Activated naive CD8-positive, alpha-beta T cell treated with anti-CD3 and anti-CD28 coated beads, Interleukin-2, amount 50 U/mL, for 24 hours (primary cell): Measurements from ENCODE around the gene CYP4V2.

ENCODE experiments used
- ATAC-seq: fragments of 150-1000 bp; cut with Tn5 transposase; one replicate; pipeline ENCODE4 v1.10.0; 2021
- DNase-seq: peaks from one replicate; pipeline ENCODE4 v3.0.0; 2021
- H3K27ac Mint-ChIP-seq: one replicate; pipeline ENCODE4 v1.8.0; 2021; ENCODE audit warnings: mild to moderate bottlenecking, mixed read lengths
- H3K27me3 Mint-ChIP-seq: one replicate; pipeline ENCODE4 v1.8.0; 2021; ENCODE audit warnings: mixed read lengths
- H3K36me3 Mint-ChIP-seq: one replicate; pipeline ENCODE4 v1.8.0; 2021; ENCODE audit warnings: low read depth, mixed read lengths
- H3K4me1 Mint-ChIP-seq: one replicate; pipeline ENCODE4 v1.8.0; 2021; ENCODE audit warnings: mixed read lengths
- H3K4me3 Mint-ChIP-seq: one replicate; pipeline ENCODE4 v1.8.0; 2021; ENCODE audit warnings: mild to moderate bottlenecking, moderate library complexity, mixed read lengths
- H3K9me3 Mint-ChIP-seq: one replicate; pipeline ENCODE4 v1.8.0; 2021; ENCODE audit warnings: mixed read lengths

CYP4V2 gene

GRCh38 chr4:186201535-186202230 lies 10.3 kb downstream of the CYP4V2 start:
- DNase-seq (peak; percentile 43), ATAC-seq (peak; percentile 91)
- peaks cover 6% of the 10 kb centered on the region for H3K4me1 Mint-ChIP-seq
- no peak overlapping the region for H3K4me3 Mint-ChIP-seq
- H3K36me3 Mint-ChIP-seq, result peaks cover 6% of the 10 kb centered on the region
- no peak overlapping the region for H3K27ac Mint-ChIP-seq
- H3K9me3 Mint-ChIP-seq, result no peaks in the 10 kb centered on the region
- H3K27me3 Mint-ChIP-seq, result no peaks in the 10 kb centered on the region

- Mint-ChIP-seq H3K9me3 (no peaks in the 10 kb centered on the region), H3K4me1 (peaks cover 6% of the 10 kb centered on the region), H3K27ac (peak overlapping the region; percentile 44), H3K4me3 (no peak overlapping the region), H3K36me3 (peaks cover 1% of the 10 kb centered on the region), H3K27me3 (no peaks in the 10 kb centered on the region)
- ATAC-seq (no peak), DNase-seq (no peak)
Measured at GRCh38 chr4:186202490-186203140, 11.2 kb downstream of the CYP4V2 start.

DNA sequence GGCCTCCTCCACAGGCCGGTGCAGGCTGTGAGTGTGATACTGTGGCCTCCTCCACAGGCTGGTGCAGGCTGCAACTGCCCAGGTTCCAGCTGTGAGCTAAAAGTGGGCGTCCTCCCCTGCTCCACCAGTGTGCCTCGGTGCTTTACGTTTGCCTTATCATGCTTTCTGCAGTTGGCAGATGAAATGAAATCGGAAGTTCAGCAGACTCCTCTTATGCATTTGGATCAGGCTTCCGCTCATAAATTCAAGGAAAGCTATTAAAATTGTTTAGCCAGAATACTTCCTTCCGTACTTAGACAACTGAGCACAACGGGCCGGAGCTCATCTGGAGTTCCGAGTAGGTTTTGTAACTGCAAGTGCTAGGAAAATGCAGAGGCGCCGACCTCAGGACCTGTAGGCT lies 12.0 kb downstream of the CYP4V2 start:
- no peaks in the 10 kb centered on the region for H3K27me3 Mint-ChIP-seq
- peaks cover 3% of the 10 kb centered on the region for H3K36me3 Mint-ChIP-seq
- no peaks in the 10 kb centered on the region for H3K9me3 Mint-ChIP-seq
- H3K4me1 Mint-ChIP-seq, result peaks cover 6% of the 10 kb centered on the region
- ATAC-seq (no peak), DNase-seq (no peak)
- no peak overlapping the region for H3K4me3 Mint-ChIP-seq
- H3K27ac Mint-ChIP-seq, result no peak overlapping the region

GRCh38 chr4:186204103-186204559 lies 12.8 kb downstream of the CYP4V2 start:
- no peak for ATAC-seq
- H3K27ac Mint-ChIP-seq, result no peak overlapping the region

DNA sequence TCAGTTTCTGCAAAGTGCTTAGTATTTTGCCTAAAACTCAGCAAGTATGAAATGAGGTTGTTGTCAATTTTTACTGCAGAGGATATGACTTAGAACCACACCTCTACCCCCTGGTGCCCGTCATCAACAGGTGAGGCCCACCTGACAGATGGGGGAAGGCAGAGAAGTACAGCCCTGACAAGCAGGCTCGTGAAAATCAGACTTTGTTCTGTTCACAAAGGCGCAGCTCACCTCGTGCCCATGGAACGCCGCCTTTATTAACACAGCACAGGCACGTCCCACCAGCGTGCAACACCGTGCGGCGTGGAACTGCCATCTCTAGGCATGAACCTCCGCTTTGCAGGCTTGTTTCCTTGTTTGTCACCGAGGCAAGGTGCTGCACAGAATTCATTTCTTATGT lies 13.3 kb downstream of the CYP4V2 start:
- Mint-ChIP-seq H3K27me3 (no peaks in the 10 kb centered on the region), H3K4me3 (no peak overlapping the region), H3K4me1 (peaks cover 6% of the 10 kb centered on the region), H3K27ac (no peak overlapping the region), H3K36me3 (peaks cover 14% of the 10 kb centered on the region), H3K9me3 (no peaks in the 10 kb centered on the region)
- DNase-seq (no peak), ATAC-seq (no peak)

More at GRCh38 chr4:186204103-186204559, 12.8 kb downstream of the CYP4V2 start:
- Mint-ChIP-seq H3K36me3 (peaks cover 9% of the 10 kb centered on the region), H3K4me1 (peaks cover 6% of the 10 kb centered on the region), H3K4me3 (no peak overlapping the region), H3K9me3 (no peaks in the 10 kb centered on the region), H3K27me3 (no peaks in the 10 kb centered on the region)
- no peak for DNase-seq

DNA sequence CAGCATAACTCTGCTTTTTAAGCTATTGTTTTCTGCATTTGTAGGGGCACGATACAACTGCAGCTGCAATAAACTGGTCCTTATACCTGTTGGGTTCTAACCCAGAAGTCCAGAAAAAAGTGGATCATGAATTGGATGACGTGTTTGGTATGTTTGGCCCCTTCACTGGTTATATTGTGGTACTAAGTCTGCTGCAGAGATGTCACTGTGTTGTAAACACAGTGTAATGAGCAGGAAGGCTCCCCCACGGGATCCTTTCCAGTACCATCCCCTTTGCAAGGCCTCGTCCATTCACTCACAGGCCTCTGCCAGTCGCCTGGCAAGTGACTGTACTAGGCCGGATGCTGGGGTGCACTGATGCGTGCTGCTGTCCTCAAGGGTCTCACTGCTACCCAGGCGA lies 13.8 kb downstream of the CYP4V2 start:
- Mint-ChIP-seq H3K27me3 (no peaks in the 10 kb centered on the region), H3K27ac (no peak overlapping the region)

GRCh38 chr4:186216465-186217024 lies 25.2 kb downstream of the CYP4V2 start:
- ATAC-seq, result no peak
- Mint-ChIP-seq H3K36me3 (peaks cover 7% of the 10 kb centered on the region), H3K27me3 (no peaks in the 10 kb centered on the region), H3K4me3 (no peak overlapping the region), H3K4me1 (no peaks in the 10 kb centered on the region), H3K27ac (no peak overlapping the region), H3K9me3 (no peaks in the 10 kb centered on the region)
- DNase-seq, result no peak

More for the DNA sequence above, 13.8 kb downstream of the CYP4V2 start:
- no peaks in the 10 kb centered on the region for H3K9me3 Mint-ChIP-seq
- peaks cover 6% of the 10 kb centered on the region for H3K4me1 Mint-ChIP-seq
- H3K4me3 Mint-ChIP-seq, result no peak overlapping the region
- DNase-seq, result no peak
- H3K36me3 Mint-ChIP-seq, result peaks cover 19% of the 10 kb centered on the region
- ATAC-seq, result no peak

DNA sequence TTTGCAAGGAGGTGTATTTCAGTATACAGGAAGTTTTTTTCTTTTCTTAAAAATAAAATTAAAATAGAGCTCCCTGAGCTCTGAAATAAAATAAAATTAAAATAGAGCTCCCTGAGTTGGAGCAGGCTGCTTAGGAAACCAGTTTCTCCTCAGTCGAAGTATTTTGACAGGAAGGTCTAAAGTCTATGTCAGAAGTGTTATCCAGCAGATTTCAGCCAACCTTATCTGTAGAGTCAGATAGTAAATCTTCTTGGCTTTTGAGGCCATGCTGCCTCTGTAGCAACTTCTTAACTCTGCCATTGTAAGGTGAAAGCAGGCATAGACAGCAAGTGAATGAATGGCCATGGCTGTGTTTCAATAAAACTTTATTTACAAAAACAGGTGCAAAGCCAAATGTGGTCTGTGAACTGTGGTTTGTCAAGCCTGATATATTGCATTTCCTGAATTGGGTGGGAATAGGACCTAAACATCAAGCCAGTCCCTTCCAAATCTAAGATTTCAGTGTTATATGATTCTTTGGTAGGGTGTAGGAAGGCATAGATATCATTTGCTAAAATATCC lies 26.4 kb downstream of the CYP4V2 start:
- no peak for DNase-seq
- no peak for ATAC-seq
- Mint-ChIP-seq H3K4me3 (no peak overlapping the region), H3K4me1 (no peaks in the 10 kb centered on the region), H3K27me3 (no peaks in the 10 kb centered on the region), H3K36me3 (no peaks in the 10 kb centered on the region), H3K9me3 (no peaks in the 10 kb centered on the region), H3K27ac (no peak overlapping the region)

DNA sequence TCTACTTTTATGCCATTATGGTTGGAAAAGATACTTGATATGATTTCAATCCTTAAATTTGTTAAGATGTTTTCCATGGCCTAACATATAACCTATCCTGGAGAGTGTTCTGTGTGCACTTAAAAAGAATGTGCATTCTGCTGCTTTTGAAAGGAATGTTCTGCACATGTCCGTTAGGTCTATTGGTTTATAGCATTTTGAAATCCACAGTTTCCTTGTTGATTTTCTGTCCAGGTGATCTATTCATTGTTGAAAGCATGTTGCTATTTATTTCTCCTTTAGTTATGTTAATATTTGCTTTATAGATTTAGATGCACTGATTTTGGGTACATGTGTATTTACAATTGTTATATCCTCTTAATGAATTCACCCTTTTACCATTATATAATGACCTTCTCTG lies 30.3 kb downstream of the CYP4V2 start:
- no peak overlapping the region for H3K4me3 Mint-ChIP-seq
- H3K9me3 Mint-ChIP-seq, result peaks cover 12% of the 10 kb centered on the region

GRCh38 chr4:186225848-186226247 lies 34.5 kb downstream of the CYP4V2 start:
- ATAC-seq (no peak), DNase-seq (no peak)
- H3K9me3 Mint-ChIP-seq, result peaks cover 17% of the 10 kb centered on the region
- H3K4me3 Mint-ChIP-seq, result no peak overlapping the region
- no peak overlapping the region for H3K27ac Mint-ChIP-seq
- peaks cover 22% of the 10 kb centered on the region for H3K36me3 Mint-ChIP-seq
- no peaks in the 10 kb centered on the region for H3K4me1 Mint-ChIP-seq
- no peaks in the 10 kb centered on the region for H3K27me3 Mint-ChIP-seq

More for the DNA sequence above, 30.3 kb downstream of the CYP4V2 start:
- no peaks in the 10 kb centered on the region for H3K4me1 Mint-ChIP-seq
- H3K36me3 Mint-ChIP-seq, result peaks cover 22% of the 10 kb centered on the region
- no peaks in the 10 kb centered on the region for H3K27me3 Mint-ChIP-seq
- no peak for DNase-seq
- H3K27ac Mint-ChIP-seq, result no peak overlapping the region
- ATAC-seq, result no peak

GRCh38 chr4:186226521-186227189 lies 35.3 kb downstream of the CYP4V2 start:
- DNase-seq (no peak), ATAC-seq (no peak)
- peaks cover 17% of the 10 kb centered on the region for H3K9me3 Mint-ChIP-seq
- H3K27ac Mint-ChIP-seq, result no peak overlapping the region
- H3K4me1 Mint-ChIP-seq, result no peaks in the 10 kb centered on the region
- H3K36me3 Mint-ChIP-seq, result peaks cover 22% of the 10 kb centered on the region
- H3K27me3 Mint-ChIP-seq, result no peaks in the 10 kb centered on the region
- H3K4me3 Mint-ChIP-seq, result no peak overlapping the region

DNA sequence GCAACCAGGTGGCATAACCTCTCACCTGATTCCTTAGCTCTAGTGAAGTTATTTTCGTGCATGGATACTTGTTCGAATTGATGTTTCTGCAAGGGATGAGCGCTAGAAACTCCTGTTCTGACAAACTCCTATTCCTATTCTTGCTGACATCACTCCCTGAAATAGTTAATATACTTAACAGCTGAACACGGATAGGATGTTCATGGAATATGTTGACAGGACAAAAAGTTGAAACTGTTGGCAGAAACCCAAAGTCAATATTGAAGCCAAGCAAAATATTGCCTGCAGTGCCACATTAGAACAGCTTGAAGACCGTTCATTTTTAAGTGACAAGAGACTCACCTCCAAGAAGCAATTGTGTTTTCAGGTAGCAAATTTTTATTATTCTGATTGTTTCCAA lies 35.9 kb downstream of the CYP4V2 start, which contains the start of gene KLKB1:
Gene KLKB1 (plus strand): TSS at position 287 of the 400 bp plus-strand sequence. CDS start 689 bp downstream, outside the sequence.
- DNase-seq (no peak), ATAC-seq (no peak)
- H3K27ac Mint-ChIP-seq, result no peak within 1 kb of the TSS
- peaks cover 17% of the 10 kb centered on the region for H3K9me3 Mint-ChIP-seq
- peaks cover 22% of the 10 kb centered on the region for H3K36me3 Mint-ChIP-seq
- H3K4me1 Mint-ChIP-seq, result no peaks in the 10 kb centered on the region
- H3K27me3 Mint-ChIP-seq, result no peaks in the 10 kb centered on the region
- no peak within 1 kb of the TSS for H3K4me3 Mint-ChIP-seq

- Mint-ChIP-seq H3K4me3 (no peak overlapping the region), H3K27ac (no peak overlapping the region), H3K27me3 (no peaks in the 10 kb centered on the region), H3K36me3 (peaks cover 21% of the 10 kb centered on the region), H3K9me3 (peaks cover 17% of the 10 kb centered on the region), H3K4me1 (no peaks in the 10 kb centered on the region)
- ATAC-seq (no peak), DNase-seq (no peak)
Measured at GRCh38 chr4:186227744-186228513, 36.6 kb downstream of the CYP4V2 start.

DNA sequence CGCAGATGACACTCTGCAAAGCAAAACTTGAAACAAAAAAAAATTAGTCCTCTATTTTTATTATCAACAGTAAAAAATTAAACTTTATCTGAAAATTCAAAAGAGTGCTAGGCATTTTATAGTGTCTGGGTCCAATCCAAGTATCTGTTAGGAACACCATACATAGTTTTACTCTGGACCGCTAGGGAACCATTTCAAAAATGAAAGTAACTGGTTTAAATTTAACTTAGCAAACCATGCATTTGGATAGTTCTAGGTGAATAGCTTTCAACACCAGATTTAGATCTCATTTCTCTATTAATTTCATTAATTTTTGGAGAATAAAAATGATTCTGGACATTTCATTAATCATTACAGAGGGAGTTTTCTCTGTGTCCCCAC lies 37.1 kb downstream of the CYP4V2 start:
- Mint-ChIP-seq H3K27me3 (no peaks in the 10 kb centered on the region), H3K4me3 (no peak overlapping the region)
- no peak for ATAC-seq

More for the DNA sequence above, 37.1 kb downstream of the CYP4V2 start:
- Mint-ChIP-seq H3K9me3 (peaks cover 17% of the 10 kb centered on the region), H3K27ac (no peak overlapping the region), H3K36me3 (peaks cover 16% of the 10 kb centered on the region), H3K4me1 (no peaks in the 10 kb centered on the region)
- DNase-seq, result no peak
